GM18858 (cell line): ENCODE results near the gene ELMO1.
A peak's percentile ranks its signal among the peaks of the same experiment; 100 is the strongest.

Experiments used
- ATAC-seq: cut with Tn5 transposase; IDR thresholded peaks from one replicate; pipeline ENCODE4 v1.9.1; 2021; ENCODE audit not compliant: unreplicated experiment

ELMO1 gene

GRCh38 chr7:36900988-36901710 lies 547.5 kb downstream of the ELMO1 start:
- ATAC-seq, result no peak

DNA sequence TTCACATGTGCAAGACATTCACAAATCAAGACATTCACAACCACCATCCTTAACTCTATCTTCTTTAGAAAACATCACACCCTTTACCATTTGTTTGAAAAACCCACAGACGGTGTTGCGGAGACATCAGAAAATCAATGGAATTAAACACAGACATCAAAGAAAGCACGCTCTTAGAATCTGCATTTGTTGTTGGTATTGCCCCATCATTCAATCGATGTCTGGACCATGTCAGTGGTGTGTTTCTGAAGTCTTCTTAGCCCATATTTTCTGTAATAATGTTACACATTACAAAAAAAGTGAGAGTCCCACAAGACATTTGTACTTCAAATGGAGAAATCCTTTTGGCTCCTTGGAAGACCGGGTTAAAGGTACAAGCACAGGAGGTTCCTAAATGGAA lies 550.5 kb downstream of the ELMO1 start:
- no peak for ATAC-seq

- no peak for ATAC-seq
Observed at GRCh38 chr7:36896956-36897590, 551.6 kb downstream of the ELMO1 start.

- no peak for ATAC-seq
Observed at GRCh38 chr7:36896418-36896817, 552.2 kb downstream of the ELMO1 start.

- ATAC-seq, result no peak
Observed at GRCh38 chr7:36895192-36895591, 553.5 kb downstream of the ELMO1 start.

DNA sequence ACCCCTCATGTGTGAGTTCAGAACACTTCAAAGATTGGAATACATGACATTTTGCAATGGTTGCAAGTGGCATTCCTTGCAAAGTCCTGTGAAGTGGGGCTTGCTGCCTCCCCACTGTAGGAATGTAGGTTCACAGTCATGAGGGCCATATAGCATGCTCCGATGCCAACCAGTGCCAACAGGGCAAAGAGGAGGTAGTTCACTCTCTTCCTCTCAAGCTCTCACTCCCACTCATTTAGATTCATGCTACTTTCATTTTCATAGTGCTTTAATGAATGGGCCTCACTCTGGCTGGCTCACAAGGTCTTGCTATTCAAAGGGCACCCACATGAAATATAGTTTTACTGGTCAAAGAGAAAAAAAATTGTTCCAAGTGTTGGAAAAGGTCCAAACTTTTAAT lies 554.5 kb downstream of the ELMO1 start:
- peak; percentile 63 for ATAC-seq

- ATAC-seq, result no peak
Observed at GRCh38 chr7:36889182-36889581, 559.5 kb downstream of the ELMO1 start.

- ATAC-seq, result no peak
Observed at GRCh38 chr7:36887969-36888368, 560.7 kb downstream of the ELMO1 start.

- no peak for ATAC-seq
Observed at GRCh38 chr7:36887233-36887632, 561.4 kb downstream of the ELMO1 start.

DNA sequence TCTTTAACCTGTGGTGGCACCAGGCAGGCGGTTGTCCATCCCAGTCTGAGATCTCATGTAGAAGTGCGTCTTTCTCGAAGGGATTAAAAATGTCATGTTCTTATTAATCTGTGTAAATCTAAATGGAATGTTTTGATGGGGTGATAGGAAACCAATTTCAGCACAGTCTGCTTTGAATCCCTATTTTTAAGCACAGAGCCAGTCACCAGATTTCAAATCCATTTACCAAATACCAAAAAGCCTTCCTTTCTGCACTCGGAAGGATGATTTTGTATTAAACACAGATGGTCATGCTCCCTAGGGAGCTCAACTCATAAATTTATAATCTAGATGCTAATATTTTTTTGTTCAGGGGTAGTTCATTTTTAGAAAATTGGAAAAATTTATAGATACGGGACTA lies 563.8 kb downstream of the ELMO1 start:
- no peak for ATAC-seq

DNA sequence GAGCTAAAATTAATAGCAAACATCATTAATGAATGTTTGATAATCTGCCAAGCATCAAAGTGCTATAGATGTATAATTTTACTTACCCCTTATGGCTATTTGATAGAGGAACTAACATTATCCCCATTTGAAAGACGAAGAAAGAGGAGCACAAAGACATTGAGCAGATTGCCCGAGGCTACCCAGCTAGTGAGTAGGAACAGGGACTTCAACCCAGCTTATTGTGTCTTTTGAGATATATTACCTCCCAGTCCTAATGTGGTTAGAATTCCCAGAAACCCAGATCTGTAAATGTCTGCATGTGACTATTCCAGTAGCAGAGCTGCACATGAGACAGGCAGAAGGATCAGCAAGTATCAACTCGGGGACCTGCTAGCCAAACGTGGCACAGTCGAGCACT lies 564.3 kb downstream of the ELMO1 start:
- ATAC-seq, result no peak

GRCh38 chr7:36881233-36881874 lies 567.3 kb downstream of the ELMO1 start:
- ATAC-seq, result no peak

DNA sequence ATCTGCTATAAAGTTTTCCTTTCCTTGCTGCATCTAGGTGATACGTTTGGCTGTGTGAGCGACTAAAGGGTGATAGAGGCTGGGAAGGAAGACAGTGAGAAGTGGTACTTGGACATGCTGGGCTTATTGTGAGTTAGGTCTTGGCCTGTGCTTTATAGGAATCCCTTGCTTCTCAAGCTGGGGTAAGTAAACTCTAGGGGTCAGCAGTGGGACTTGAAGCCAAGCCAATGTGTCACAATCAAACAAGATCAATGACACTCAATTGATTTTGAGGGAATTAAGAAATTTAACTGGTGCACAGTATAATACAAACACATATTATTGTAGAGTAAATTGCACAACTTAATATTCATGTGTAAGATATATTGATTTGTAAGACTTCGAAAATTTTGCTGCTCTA lies 568.6 kb downstream of the ELMO1 start:
- ATAC-seq, result no peak

GRCh38 chr7:36879021-36879420 lies 569.6 kb downstream of the ELMO1 start:
- no peak for ATAC-seq

DNA sequence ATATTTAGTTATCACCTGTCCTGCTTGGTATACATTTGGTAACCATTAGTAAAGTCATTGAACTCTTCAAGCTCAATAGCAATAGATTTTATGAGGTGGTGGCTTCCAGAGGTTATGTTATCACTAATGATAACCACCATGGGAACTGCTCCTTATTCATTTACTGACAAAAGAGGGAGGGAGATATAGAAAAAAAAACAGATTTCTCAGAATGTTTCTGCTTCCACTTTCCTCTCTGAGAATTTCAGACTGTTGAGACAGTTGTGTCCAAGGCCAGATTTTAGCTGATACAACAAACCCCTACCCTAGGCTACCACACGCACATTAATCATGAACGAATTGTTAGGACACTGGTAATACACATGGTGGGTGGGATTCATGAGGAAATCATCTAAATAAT lies 570.4 kb downstream of the ELMO1 start:
- no peak for ATAC-seq

DNA sequence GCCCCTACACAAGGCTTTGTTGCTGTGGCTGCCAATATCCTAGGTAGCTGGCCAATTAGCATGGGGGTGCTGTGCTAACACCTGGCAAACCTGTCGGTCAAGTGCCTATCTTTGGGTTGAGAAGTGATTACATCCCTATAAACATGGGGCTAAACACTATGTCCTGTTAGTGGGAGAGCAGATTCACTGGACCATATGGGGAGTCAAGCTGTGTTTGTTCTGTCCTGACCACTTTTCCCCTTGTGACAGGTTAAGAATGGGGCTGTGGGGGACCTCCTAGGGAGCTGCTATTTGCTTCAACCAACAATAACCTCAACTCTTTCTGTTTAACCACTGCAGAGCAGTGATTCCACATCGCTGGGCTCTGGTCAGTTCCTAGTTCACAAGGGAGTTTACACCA lies 572.9 kb downstream of the ELMO1 start:
- ATAC-seq, result no peak

DNA sequence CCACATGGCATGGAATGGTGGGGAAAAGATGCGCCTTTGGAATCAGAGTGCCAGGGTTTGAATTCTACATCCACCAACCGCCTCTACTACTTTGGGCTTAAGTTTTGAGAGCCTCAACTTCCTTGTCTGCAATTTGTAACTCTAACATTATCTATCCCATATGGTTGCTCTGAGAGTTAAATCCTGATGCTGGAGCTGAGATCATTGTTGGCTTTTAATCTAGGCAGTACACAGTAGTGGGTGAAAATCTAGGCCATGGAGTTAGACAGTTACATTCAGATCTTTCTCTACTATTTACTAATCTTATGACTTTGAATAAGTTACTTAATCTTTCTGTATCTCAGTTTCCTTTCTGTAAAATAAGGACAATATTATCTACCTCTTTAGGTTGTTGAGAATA lies 574.6 kb downstream of the ELMO1 start:
- no peak for ATAC-seq

GRCh38 chr7:36871863-36872262 lies 576.8 kb downstream of the ELMO1 start:
- ATAC-seq, result no peak

DNA sequence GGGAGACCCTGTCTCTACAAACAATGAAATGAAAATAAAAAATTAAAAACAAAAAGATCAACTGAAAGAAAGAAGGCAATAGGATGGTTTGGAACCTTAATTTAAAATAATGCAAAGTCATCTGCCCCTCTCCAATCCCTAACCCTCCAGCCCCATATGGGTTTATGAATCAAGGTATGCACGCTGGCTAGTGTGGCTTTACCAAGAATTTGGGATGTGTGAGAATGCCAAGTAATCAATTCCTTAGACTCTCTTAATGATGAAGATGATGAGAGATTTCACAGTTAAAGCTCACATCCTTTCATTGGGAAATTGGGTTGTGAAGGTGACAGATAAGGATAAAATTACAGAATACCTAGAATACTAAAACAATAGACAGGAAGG lies 577.3 kb downstream of the ELMO1 start:
- ATAC-seq, result no peak

GRCh38 chr7:36870625-36871354 lies 577.9 kb downstream of the ELMO1 start:
- no peak for ATAC-seq

GRCh38 chr7:36868727-36869411 lies 579.8 kb downstream of the ELMO1 start:
- ATAC-seq, result no peak
